Measurements from ENCODE around the gene SLC22A3. TPM values are rescaled to one million over a fixed set of nuclear protein-coding genes. Genes with fewer than 3 reads are reported as not detected.
"Not testable (repeated sequence)": the region's sequence is repeated elsewhere in the genome, so short reads cannot be mapped to it uniquely, and the experiment has no call there.

SLC22A3 gene, protein sequence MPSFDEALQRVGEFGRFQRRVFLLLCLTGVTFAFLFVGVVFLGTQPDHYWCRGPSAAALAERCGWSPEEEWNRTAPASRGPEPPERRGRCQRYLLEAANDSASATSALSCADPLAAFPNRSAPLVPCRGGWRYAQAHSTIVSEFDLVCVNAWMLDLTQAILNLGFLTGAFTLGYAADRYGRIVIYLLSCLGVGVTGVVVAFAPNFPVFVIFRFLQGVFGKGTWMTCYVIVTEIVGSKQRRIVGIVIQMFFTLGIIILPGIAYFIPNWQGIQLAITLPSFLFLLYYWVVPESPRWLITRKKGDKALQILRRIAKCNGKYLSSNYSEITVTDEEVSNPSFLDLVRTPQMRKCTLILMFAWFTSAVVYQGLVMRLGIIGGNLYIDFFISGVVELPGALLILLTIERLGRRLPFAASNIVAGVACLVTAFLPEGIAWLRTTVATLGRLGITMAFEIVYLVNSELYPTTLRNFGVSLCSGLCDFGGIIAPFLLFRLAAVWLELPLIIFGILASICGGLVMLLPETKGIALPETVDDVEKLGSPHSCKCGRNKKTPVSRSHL
- not detected in 2 replicates for total RNA-seq

DNA sequence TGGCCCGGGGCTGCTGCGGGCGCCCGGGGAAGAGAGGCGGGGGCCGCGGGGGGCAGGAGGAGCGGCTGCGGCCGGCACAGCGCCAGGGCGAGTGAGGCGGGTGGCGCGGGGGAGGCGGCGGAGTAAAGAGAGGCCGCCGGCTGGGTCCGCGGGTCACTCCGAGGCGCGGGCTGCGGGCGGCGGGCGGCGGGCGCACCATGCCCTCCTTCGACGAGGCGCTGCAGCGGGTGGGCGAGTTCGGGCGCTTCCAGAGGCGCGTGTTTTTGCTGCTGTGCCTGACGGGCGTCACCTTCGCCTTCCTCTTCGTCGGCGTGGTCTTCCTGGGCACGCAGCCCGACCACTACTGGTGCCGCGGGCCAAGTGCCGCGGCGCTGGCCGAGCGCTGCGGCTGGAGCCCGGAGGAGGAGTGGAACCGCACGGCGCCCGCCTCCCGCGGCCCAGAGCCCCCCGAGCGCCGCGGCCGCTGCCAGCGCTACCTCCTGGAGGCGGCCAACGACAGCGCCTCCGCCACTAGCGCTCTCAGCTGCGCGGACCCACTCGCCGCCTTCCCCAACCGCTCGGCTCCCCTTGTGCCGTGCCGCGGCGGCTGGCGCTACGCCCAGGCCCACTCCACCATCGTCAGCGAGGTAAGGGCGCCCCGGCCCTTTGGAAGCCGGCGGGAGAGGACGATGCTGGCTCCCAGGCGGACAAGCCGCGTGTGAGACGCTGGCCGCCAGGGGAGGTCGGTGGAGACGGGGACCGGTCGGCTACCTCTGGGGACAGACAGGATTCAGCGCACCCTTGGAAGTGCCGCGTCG is at the start of gene SLC22A3:
Gene SLC22A3 (plus strand): TSS at position 156 of the 797 bp plus-strand sequence. CDS start 42 bp downstream, at position 198.
- Mint-ChIP-seq H3K27ac (no peak within 1 kb of the TSS), H3K27me3 (peaks cover 46% of the 10 kb centered on the region), H3K4me1 (no peaks in the 10 kb centered on the region), H3K36me3 (ENCODE audit: low read depth) (no peaks in the 10 kb centered on the region), H3K9me3 (no peaks in the 10 kb centered on the region), H3K4me3 (no peak within 1 kb of the TSS)
- ChIA-PET POLR2A (no interaction called here), CTCF (no interaction called here)
- ATAC-seq (ENCODE audit: low read depth) (no peak), DNase-seq (no peak)
- TF ChIP-seq, protein P1, sequence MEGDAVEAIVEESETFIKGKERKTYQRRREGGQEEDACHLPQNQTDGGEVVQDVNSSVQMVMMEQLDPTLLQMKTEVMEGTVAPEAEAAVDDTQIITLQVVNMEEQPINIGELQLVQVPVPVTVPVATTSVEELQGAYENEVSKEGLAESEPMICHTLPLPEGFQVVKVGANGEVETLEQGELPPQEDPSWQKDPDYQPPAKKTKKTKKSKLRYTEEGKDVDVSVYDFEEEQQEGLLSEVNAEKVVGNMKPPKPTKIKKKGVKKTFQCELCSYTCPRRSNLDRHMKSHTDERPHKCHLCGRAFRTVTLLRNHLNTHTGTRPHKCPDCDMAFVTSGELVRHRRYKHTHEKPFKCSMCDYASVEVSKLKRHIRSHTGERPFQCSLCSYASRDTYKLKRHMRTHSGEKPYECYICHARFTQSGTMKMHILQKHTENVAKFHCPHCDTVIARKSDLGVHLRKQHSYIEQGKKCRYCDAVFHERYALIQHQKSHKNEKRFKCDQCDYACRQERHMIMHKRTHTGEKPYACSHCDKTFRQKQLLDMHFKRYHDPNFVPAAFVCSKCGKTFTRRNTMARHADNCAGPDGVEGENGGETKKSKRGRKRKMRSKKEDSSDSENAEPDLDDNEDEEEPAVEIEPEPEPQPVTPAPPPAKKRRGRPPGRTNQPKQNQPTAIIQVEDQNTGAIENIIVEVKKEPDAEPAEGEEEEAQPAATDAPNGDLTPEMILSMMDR (IDR thresholded peaks at IDR 0.05) = no peak
- intact Hi-C loops (cut with micrococcal nuclease) = no loop called here

- TF ChIP-seq, protein P1 (IDR thresholded peaks at IDR 0.05) = no peak
- peaks cover 8% of the 10 kb centered on the region for H3K9me3 Mint-ChIP-seq
- H3K36me3 Mint-ChIP-seq (ENCODE audit: low read depth) = no peaks in the 10 kb centered on the region
- ATAC-seq (ENCODE audit: low read depth) (no peak), DNase-seq (no peak)
- no peaks in the 10 kb centered on the region for H3K27me3 Mint-ChIP-seq
- ChIA-PET POLR2A (no interaction called here), CTCF (no interaction called here)
- H3K4me1 Mint-ChIP-seq = no peaks in the 10 kb centered on the region
- intact Hi-C loops (cut with micrococcal nuclease) = no loop called here
- H3K4me3 Mint-ChIP-seq = no peak overlapping the region
- no peak overlapping the region for H3K27ac Mint-ChIP-seq
These were observed 48.6 kb upstream of the SLC22A3 start for GRCh38 chr6:160299559-160299958.

- H3K27ac Mint-ChIP-seq = no peak overlapping the region
- ChIA-PET POLR2A (no interaction called here), CTCF (no interaction called here)
- intact Hi-C loops (cut with micrococcal nuclease) = no loop called here
- ATAC-seq (ENCODE audit: low read depth) (no peak), DNase-seq (no peak)
- no peaks in the 10 kb centered on the region for H3K36me3 Mint-ChIP-seq (ENCODE audit: low read depth)
- no peak overlapping the region for H3K4me3 Mint-ChIP-seq
- no peaks in the 10 kb centered on the region for H3K27me3 Mint-ChIP-seq
- peaks cover 10% of the 10 kb centered on the region for H3K9me3 Mint-ChIP-seq
- TF ChIP-seq, protein P1 (IDR thresholded peaks at IDR 0.05) = no peak
- H3K4me1 Mint-ChIP-seq = no peaks in the 10 kb centered on the region
These were observed 48.0 kb upstream of the SLC22A3 start for GRCh38 chr6:160300076-160300695.

GRCh38 chr6:160301339-160301738 is 46.8 kb upstream of the SLC22A3 start:
- Mint-ChIP-seq H3K9me3 (peaks cover 10% of the 10 kb centered on the region), H3K36me3 (ENCODE audit: low read depth) (no peaks in the 10 kb centered on the region), H3K27me3 (no peaks in the 10 kb centered on the region), H3K27ac (no peak overlapping the region), H3K4me3 (no peak overlapping the region), H3K4me1 (no peaks in the 10 kb centered on the region)
- DNase-seq (no peak), ATAC-seq (ENCODE audit: low read depth) (no peak)
- TF ChIP-seq, protein P1 (IDR thresholded peaks at IDR 0.05) = no peak
- ChIA-PET CTCF (no interaction called here), POLR2A (no interaction called here)
- intact Hi-C loops (cut with micrococcal nuclease) = no loop called here

DNA sequence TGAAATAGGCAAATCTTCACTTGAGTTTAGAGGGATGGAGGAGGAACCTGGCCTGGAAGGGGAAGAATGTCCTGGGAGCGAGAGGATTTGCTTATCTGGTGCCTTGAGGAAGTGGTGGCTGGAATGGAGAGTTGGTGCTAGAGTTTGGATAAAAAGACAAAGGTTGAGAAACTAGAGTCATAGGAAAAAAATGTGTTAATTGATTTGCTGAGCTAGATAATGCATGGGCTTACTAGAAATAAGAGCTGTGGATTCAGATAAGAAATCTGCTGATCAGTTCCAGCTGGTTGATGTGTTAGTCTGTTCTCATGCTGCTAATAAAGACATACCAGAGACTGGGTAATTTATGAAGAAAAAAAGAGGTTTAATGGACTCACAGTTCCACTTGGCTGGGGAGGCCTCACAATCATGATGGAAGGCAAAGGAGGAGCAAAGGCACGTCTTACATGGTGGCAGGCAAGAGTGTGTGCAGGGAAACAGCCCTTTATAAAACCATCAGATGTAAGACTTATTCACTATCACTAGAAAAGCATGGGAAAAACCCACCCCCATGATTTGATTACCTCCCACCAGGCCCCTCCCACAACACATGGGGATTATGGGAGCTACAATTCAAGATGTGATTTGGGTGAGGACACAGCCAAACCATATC is 45.6 kb upstream of the SLC22A3 start:
- H3K9me3 Mint-ChIP-seq; DNase-seq; ATAC-seq (ENCODE audit: low read depth); intact Hi-C loops (cut with micrococcal nuclease); H3K27ac Mint-ChIP-seq; H3K4me3 Mint-ChIP-seq; H3K36me3 Mint-ChIP-seq (ENCODE audit: low read depth); H3K4me1 Mint-ChIP-seq; POLR2A ChIA-PET; H3K27me3 Mint-ChIP-seq; CTCF ChIA-PET: not testable (repeated sequence)
